Endodermal cell (in vitro differentiated cells): ENCODE measurements around the gene ZNF468. TPM values are rescaled to one million over a fixed set of nuclear protein-coding genes. Genes with fewer than 3 reads are reported as not detected.
A peak's percentile ranks its signal among the peaks of the same experiment; 100 is the strongest.
"Not testable (repeated sequence)": the region's sequence is repeated elsewhere in the genome, so short reads cannot be mapped to it uniquely, and the experiment has no call there.

ENCODE experiments used
- DNase-seq: peaks from one replicate; pipeline ENCODE4 v3.0.0-alpha.2; 2017
- H3K27ac ChIP-seq: 2 replicates; pipeline ENCODE4 v1.5.1; 2013; ENCODE audit warnings: mild to moderate bottlenecking, low read depth, low read length, moderate library complexity
- H3K27me3 ChIP-seq: 2 replicates; pipeline ENCODE4 v1.6.1; 2013; ENCODE audit warnings: mild to moderate bottlenecking, low read length, moderate library complexity; ENCODE audit not compliant: insufficient read depth, control insufficient read depth, poor library complexity, severe bottlenecking
- H3K36me3 ChIP-seq: 2 replicates; pipeline ENCODE4 v1.7.0; 2013; ENCODE audit warnings: mild to moderate bottlenecking, low read length, moderate library complexity; ENCODE audit not compliant: control insufficient read depth, insufficient read depth
- H3K4me1 ChIP-seq: one replicate; pipeline ENCODE4 v1.7.0; 2013; ENCODE audit warnings: low read length; ENCODE audit not compliant: control insufficient read depth, insufficient read depth
- H3K4me3 ChIP-seq: 2 replicates; pipeline ENCODE4 v1.5.1; 2013; ENCODE audit warnings: mild to moderate bottlenecking, low read length, moderate library complexity
- H3K9ac ChIP-seq: 2 replicates; pipeline ENCODE4 v1.6.1; 2013; ENCODE audit warnings: mild to moderate bottlenecking, low read length, moderate library complexity; ENCODE audit not compliant: poor library complexity, severe bottlenecking; ENCODE audit errors: extremely low read depth
- H3K9me3 ChIP-seq: 2 replicates; pipeline ENCODE4 v1.6.1; 2013; ENCODE audit warnings: mild to moderate bottlenecking, low read length, moderate library complexity; ENCODE audit not compliant: control insufficient read depth
- H3K27ac Mint-ChIP-seq: 2 replicates; pipeline ENCODE4 v1.8.0; 2020; ENCODE audit warnings: mixed read lengths
- H3K27me3 Mint-ChIP-seq: 2 replicates; pipeline ENCODE4 v1.8.0; 2021; ENCODE audit warnings: mild to moderate bottlenecking, mixed read lengths; ENCODE audit not compliant: insufficient read depth
- H3K36me3 Mint-ChIP-seq: 2 replicates; pipeline ENCODE4 v1.8.0; 2020; ENCODE audit warnings: low read depth, mixed read lengths
- H3K4me1 Mint-ChIP-seq: 2 replicates; pipeline ENCODE4 v1.8.0; 2020; ENCODE audit warnings: mixed read lengths
- H3K4me3 Mint-ChIP-seq: 2 replicates; pipeline ENCODE4 v1.8.0; 2020; ENCODE audit warnings: mild to moderate bottlenecking, moderate library complexity, mixed read lengths
- H3K9me3 Mint-ChIP-seq: 2 replicates; pipeline ENCODE4 v1.8.0; 2020; ENCODE audit warnings: mild to moderate bottlenecking, mixed read lengths
- CTCF ChIP-seq: fragments of 200-600 bp; sonication (generic); conservative IDR thresholded peaks from 2 replicates; pipeline ENCODE4 v1.5.0; 2021; ENCODE audit warnings: antibody characterized with exemption, mild to moderate bottlenecking
- WGBS, 2 experiments: methylation state at CpG; one replicate each; pipeline versions ENCODE4 v1.1.5 to v1.1.7; 2013; ENCODE audit warnings: missing lambda C conversion rate in 2 of 2, mixed read lengths in 1 of 2; ENCODE audit not compliant: insufficient coverage in 1 of 2, insufficient read length in 1 of 2; 5-methylcytosine and 5-hydroxymethylcytosine counted together
- long read RNA-seq, 4 experiments: library from polyadenylated mRNA in 2 of 4; library from RNA in 1 of 4; library from capped mRNA in 1 of 4; stranded (forward) in 3 of 4; unstranded in 1 of 4; transcript quantifications; one replicate each; pipeline ENCODE4 v2.0.0, GENCODE V29; 2020 to 2021; ENCODE audit warnings: inconsistent platforms in 1 of 4
- polyA plus RNA-seq, 2 experiments: library from polyadenylated mRNA; stranded (reverse); fragments of 50-300 nt; gene quantifications; one replicate each; pipeline ENCODE4 v1.2.3, GENCODE V29; 2013
- total RNA-seq, 2 donors: library from RNA; stranded (reverse); fragmentation: NEBNext Ultra II Directional in 1 of 2; extraction: Animal tissue kit (Norgen Biotek cat#: 25700) in 1 of 2; gene quantifications; 2 replicates in 1 of 2; 3 replicates in 1 of 2; pipeline ENCODE4 v1.2.1, GENCODE V29; 2021

ZNF468 gene
- 10 to 100 TPM; 46.2 to 50.0 TPM for total RNA-seq
- 20.4 TPM for polyA plus RNA-seq (2013, experiment 1 of 2)
- 21.4 TPM for polyA plus RNA-seq (2013, experiment 2 of 2)
- long read RNA-seq, experiment 1, full-length matches to known transcripts = 4 of 13 reads
- long read RNA-seq, experiment 1, partial matches to known transcripts = 1 of 13 reads
- long read RNA-seq, experiment 1, other reads (novel, unspliced or antisense) = 8 of 13 reads
- long read RNA-seq, experiment 2, full-length matches to known transcripts = 65 of 96 reads
- long read RNA-seq, experiment 2, partial matches to known transcripts = 2 of 96 reads
- long read RNA-seq, experiment 2, other reads (novel, unspliced or antisense) = 29 of 96 reads
- long read RNA-seq, experiment 3, full-length matches to known transcripts = 93 of 135 reads
- long read RNA-seq, experiment 3, partial matches to known transcripts = 2 of 135 reads
- long read RNA-seq, experiment 3, other reads (novel, unspliced or antisense) = 40 of 135 reads
- long read RNA-seq, experiment 4, full-length matches to known transcripts = 2 of 2 reads
- long read RNA-seq, experiment 4, partial matches to known transcripts = 0 of 2 reads
- long read RNA-seq, experiment 4, other reads (novel, unspliced or antisense) = 0 of 2 reads

DNA sequence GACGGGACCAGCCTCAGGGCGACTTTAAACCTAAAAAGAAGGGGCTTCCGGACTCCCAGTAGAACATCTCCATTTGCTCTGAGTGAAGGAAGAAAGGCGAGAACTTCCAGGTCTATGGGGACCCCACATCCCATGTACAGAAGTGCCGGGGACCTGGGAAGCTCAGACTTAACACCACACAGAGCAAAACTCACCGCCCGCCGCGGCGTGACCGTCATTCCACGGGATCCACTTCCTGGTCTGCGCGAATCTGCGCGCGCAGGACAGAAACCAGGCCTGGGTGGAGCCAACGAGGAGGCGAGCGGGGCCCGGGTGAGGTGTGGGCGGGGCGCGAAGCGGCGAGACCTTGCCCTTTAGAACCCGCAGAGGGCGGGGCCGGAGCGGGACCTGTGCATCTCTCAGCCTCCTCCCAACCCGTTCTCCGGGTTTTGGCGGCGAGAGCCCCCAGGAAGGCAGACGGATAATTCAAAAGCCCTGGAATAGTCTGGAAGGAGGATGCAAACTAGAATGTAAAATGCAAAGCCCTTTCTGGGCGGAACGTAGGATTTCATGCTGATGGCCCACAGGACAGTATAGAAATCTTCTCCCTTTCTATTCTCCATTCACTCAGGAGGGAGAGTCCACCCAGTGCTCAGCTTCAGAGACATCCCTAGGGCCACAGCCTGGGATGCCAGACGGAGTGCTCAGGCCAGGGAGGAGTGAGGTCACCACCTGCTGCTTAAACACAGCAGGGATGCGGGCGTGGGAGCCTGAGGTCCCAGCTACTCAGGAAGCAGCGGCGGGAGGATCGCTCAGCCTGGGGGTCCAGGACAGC lies at the start of gene ZNF468:
Gene ZNF468 (minus strand): TSS at position 242 of the 814 bp plus-strand sequence. CDS start 3,347 bp downstream, outside the sequence.
- not testable (repeated sequence) for H3K27me3 Mint-ChIP-seq, H3K9me3 ChIP-seq
- peaks cover 24% of the 10 kb centered on the region for H3K36me3 Mint-ChIP-seq

DNA sequence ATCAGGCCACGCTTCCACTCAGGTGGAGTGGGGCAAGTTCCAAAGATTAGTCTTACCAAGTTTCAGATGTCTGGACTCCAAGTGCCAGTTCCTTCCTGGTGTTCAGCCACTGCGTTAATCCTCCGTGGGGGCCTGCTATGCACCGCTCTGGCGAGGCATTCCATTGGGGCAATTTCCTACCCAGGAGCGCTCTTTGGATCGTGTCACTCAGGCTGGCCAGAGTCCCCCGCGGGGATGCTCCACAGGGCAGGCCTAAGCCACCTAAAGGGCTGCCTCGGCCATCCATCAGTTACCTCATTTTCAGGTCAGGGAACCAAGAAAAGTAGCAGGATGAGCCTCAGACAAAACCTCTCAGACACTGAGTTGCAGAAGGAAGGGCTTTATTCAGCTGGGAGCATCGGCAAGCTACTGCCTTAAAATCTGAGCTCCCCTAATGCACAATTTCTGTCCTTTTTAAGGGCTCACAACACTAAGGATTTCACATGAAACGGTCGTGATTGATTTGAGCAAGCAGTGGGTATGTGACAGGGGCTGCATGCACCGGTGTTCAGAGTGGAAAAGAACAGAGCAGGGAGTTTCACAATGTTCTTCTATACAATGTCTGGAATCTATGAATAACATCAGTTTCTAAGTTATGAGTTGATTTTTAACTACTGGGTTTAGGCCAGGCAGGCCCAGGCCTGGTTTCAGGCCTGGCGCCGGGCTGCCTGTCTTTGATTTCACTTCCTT lies 46.8 kb upstream of the ZNF468 start:
- Mint-ChIP-seq H3K36me3 (peaks cover 46% of the 10 kb centered on the region), H3K9me3 (peaks cover 39% of the 10 kb centered on the region)
- not testable (repeated sequence) for H3K4me3 ChIP-seq, H3K27me3 ChIP-seq, H3K27ac ChIP-seq, H3K9ac ChIP-seq, H3K27ac Mint-ChIP-seq, H3K4me3 Mint-ChIP-seq, H3K27me3 Mint-ChIP-seq, H3K4me1 ChIP-seq, DNase-seq, H3K4me1 Mint-ChIP-seq
- Histone ChIP-seq H3K36me3 (peaks cover 49% of the 10 kb centered on the region), H3K9me3 (peaks cover 51% of the 10 kb centered on the region)
- WGBS, 2 experiments = 95 to 97% methylated on average over 13 to 16 of the region's 16 CpGs

More for the DNA sequence above, at the start of gene ZNF468:
- Histone ChIP-seq H3K9ac (peak within 1 kb of the TSS; percentile 79), H3K4me3 (peak within 1 kb of the TSS; percentile 89), H3K36me3 (peaks cover 17% of the 10 kb centered on the region)
- Mint-ChIP-seq H3K4me1 (peaks cover 27% of the 10 kb centered on the region), H3K27ac (peak within 1 kb of the TSS; percentile 93), H3K4me3 (peak within 1 kb of the TSS; percentile 96)
- 8 to 27% methylated on average over 3 to 38 of the region's 43 CpGs for WGBS, 2 experiments
- H3K27ac ChIP-seq, H3K27me3 ChIP-seq, H3K9me3 Mint-ChIP-seq, H3K4me1 ChIP-seq: not testable (repeated sequence)
- peak; percentile 91 for DNase-seq
- peak; percentile 9 for TF ChIP-seq CTCF

DNA sequence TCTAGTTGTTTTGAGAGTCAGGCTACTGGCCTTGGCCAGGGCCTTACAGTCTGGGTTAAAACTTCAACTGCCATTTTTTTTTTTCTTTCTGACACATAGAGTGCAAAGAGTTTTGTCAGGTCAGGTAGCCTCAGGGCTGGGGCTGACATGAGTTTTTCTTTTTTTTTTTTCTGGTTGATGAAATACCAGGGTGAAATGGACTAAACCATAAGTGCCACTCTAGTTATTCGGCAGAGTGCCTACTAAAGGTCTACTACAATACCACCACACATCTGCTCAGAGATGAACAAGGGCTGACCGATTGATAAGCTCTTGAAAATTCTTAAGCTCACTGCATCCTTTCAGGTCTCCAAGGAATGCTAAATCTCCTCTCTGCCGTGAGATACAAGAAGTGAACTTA lies 44.4 kb upstream of the ZNF468 start:
- Mint-ChIP-seq H3K4me3 (no peak overlapping the region), H3K4me1 (peaks cover 17% of the 10 kb centered on the region), H3K9me3 (peaks cover 28% of the 10 kb centered on the region), H3K27ac (no peak overlapping the region), H3K27me3 (no peaks in the 10 kb centered on the region), H3K36me3 (peaks cover 26% of the 10 kb centered on the region)
- DNase-seq = no peak
- Histone ChIP-seq H3K4me3 (no peak overlapping the region), H3K27ac (no peak overlapping the region), H3K9ac (no peak overlapping the region), H3K4me1 (no peaks in the 10 kb centered on the region), H3K36me3 (peaks cover 27% of the 10 kb centered on the region), H3K27me3 (no peaks in the 10 kb centered on the region), H3K9me3 (peaks cover 30% of the 10 kb centered on the region)
- no peak for TF ChIP-seq CTCF
- WGBS, 2 experiments = 91 to 100% methylated on average over 1 to 3 of the region's 3 CpGs

DNA sequence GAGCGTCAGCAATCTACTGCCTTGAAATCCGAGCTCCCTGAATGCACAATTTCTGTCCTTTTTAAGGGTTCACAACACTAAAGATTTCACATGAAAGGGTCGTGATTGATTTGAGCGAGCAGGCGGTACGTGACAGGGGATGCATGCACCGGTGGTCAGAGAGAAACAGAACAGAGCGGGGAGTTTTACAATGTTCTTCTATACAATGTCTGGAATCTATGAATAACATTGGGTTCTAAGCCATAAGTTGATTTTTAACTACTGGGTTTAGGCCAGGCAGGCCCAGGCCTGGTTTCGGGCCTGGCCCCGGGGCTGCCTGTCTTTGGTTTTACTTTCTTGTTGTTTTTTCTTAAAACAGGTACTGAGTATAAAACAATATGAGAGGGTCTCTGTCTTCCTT lies 41.2 kb upstream of the ZNF468 start:
- H3K9ac ChIP-seq, H3K9me3 Mint-ChIP-seq, H3K27me3 Mint-ChIP-seq, H3K4me1 ChIP-seq, H3K9me3 ChIP-seq, DNase-seq, H3K27ac ChIP-seq, H3K27me3 ChIP-seq: not testable (repeated sequence)
- Histone ChIP-seq H3K4me3 (peak overlapping the region; percentile 96), H3K36me3 (peaks cover 17% of the 10 kb centered on the region)
- Mint-ChIP-seq H3K27ac (peak overlapping the region; percentile 99), H3K4me1 (peaks cover 18% of the 10 kb centered on the region), H3K4me3 (peak overlapping the region; percentile 94), H3K36me3 (peaks cover 23% of the 10 kb centered on the region)
- 92% methylated on average over 10 of the region's 10 CpGs for WGBS, 2 experiments
